Mesodermal cell (in vitro differentiated cells): Measurements from ENCODE around the gene ATXN1.
"Not testable (repeated sequence)": the region's sequence is repeated elsewhere in the genome, so short reads cannot be mapped to it uniquely, and the experiment has no call there.

Experiments used
- H3K27ac ChIP-seq: 2 replicates; pipeline ENCODE4 v1.7.0; 2013; ENCODE audit warnings: mild to moderate bottlenecking, low read depth, low read length, moderate library complexity; ENCODE audit not compliant: severe bottlenecking
- H3K36me3 ChIP-seq: 2 replicates; pipeline ENCODE4 v1.7.1; 2013; ENCODE audit warnings: mild to moderate bottlenecking, low read length, moderate library complexity; ENCODE audit not compliant: control insufficient read depth, insufficient read depth
- H3K4me1 ChIP-seq: one replicate; pipeline ENCODE4 v1.7.1; 2013; ENCODE audit warnings: mild to moderate bottlenecking, low read length; ENCODE audit not compliant: insufficient read depth, control insufficient read depth, poor library complexity, severe bottlenecking
- H3K4me3 ChIP-seq: 2 replicates; pipeline ENCODE4 v1.7.0; 2013; ENCODE audit warnings: low read length, control low read depth, mild to moderate bottlenecking; ENCODE audit not compliant: insufficient read depth, poor library complexity, severe bottlenecking; ENCODE audit errors: extremely low read depth
- H3K9me3 ChIP-seq: 2 replicates; pipeline ENCODE4 v1.7.1; 2013; ENCODE audit warnings: mild to moderate bottlenecking, low read length, moderate library complexity; ENCODE audit not compliant: control insufficient read depth
- WGBS, 2 experiments: methylation state at CpG; one replicate each; pipeline ENCODE4 v1.1.5; 2013; ENCODE audit warnings: missing lambda C conversion rate in 2 of 2; ENCODE audit not compliant: insufficient coverage in 2 of 2; 5-methylcytosine and 5-hydroxymethylcytosine counted together

Gene ATXN1

DNA sequence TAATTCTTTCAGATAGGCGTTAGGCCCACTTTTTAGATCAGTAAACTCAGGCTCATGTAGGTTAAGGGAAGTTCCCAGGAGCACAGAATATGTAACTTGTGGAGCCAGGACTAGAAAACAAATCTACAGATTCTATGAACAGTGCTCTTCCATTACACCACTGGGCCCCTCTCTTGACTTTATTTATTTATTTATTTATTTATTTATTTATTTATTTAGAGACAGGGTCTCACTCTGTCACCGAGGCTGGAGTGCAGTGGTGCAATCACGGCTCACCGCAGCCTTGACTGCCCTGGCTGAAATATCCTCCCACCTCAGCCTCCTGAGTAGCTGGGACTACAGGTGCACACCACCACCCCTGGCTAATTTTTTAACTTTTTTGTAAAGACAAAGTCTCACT lies 382.9 kb downstream of the ATXN1 start:
- H3K27ac ChIP-seq, H3K4me1 ChIP-seq, H3K36me3 ChIP-seq, H3K4me3 ChIP-seq, H3K9me3 ChIP-seq: not testable (repeated sequence)
- WGBS, 2 experiments = 91% methylated on average over 3 of the region's 4 CpGs; no CpG with 5 or more reads in 1 of the 2 experiments

DNA sequence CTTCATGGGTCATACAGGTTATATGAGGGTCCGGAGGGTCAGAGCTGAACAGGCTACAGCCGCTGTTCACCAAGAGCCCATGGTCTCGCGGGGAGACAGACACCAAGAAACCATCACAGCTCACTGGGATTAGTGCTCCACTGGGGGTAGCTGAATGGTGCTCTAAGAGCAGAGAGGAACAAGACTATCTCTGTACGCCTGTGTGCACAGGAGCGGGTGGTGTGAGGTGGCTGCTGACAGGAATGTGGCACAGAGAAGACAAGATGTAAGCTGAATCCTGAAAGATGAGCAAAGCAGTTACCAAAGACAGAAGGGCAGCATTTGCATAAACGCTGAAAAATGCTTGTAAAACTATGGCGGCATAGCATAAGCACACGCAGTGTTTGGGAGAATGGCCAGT lies 383.8 kb downstream of the ATXN1 start:
- H3K27ac ChIP-seq = no peak overlapping the region
- 96 to 98% methylated on average over 8 to 9 of the region's 9 CpGs for WGBS, 2 experiments
- H3K9me3 ChIP-seq = no peaks in the 10 kb centered on the region
- no peak overlapping the region for H3K4me3 ChIP-seq
- no peaks in the 10 kb centered on the region for H3K4me1 ChIP-seq
- H3K36me3 ChIP-seq = no peaks in the 10 kb centered on the region

DNA sequence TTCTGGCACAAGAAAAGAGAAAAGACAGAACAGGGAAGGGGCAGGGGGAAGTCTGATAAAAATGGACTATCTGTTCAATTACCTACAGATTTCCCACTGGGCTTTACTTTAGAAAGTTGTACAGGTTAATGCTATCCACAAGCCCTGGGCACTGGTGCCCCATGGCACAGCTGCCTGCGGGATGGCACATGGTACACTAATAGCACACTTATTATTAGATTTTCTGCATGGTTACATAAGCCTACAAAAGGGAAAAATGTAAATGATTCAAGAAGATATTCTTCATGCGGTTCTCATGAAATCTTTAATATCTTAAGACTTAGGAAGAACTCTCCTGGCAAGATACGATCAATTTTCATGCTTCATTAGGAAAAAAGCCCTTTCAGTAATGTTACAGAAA lies 385.4 kb downstream of the ATXN1 start:
- H3K4me1 ChIP-seq = no peaks in the 10 kb centered on the region
- H3K36me3 ChIP-seq = no peaks in the 10 kb centered on the region
- no CpG with 5 or more reads among the region's 3 CpGs for WGBS, 2 experiments
- H3K9me3 ChIP-seq = no peaks in the 10 kb centered on the region
- H3K27ac ChIP-seq = no peak overlapping the region
- H3K4me3 ChIP-seq = no peak overlapping the region

DNA sequence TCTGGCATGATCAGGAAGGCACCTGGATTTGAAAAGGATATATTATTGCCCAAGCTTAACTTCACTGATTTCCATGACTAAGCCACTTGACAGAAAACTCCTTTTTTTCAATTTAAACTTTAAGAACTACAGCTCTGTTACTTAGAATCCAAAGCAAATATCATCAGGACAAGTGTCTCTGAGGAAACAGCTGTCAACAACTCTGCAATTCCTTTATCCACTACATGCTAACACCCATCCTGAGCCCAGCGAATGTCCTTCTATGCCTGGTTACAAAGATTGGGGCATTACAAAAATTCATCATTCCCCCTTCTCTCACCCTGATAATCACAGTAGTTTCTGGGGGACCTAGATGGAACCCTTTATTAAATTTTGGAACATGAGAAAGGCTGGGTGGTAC lies 386.1 kb downstream of the ATXN1 start:
- Histone ChIP-seq H3K4me3 (no peak overlapping the region), H3K36me3 (no peaks in the 10 kb centered on the region), H3K27ac (no peak overlapping the region), H3K4me1 (no peaks in the 10 kb centered on the region), H3K9me3 (no peaks in the 10 kb centered on the region)
- WGBS, 2 experiments = 83 to 100% methylated on average over 1 of the region's 1 CpG

DNA sequence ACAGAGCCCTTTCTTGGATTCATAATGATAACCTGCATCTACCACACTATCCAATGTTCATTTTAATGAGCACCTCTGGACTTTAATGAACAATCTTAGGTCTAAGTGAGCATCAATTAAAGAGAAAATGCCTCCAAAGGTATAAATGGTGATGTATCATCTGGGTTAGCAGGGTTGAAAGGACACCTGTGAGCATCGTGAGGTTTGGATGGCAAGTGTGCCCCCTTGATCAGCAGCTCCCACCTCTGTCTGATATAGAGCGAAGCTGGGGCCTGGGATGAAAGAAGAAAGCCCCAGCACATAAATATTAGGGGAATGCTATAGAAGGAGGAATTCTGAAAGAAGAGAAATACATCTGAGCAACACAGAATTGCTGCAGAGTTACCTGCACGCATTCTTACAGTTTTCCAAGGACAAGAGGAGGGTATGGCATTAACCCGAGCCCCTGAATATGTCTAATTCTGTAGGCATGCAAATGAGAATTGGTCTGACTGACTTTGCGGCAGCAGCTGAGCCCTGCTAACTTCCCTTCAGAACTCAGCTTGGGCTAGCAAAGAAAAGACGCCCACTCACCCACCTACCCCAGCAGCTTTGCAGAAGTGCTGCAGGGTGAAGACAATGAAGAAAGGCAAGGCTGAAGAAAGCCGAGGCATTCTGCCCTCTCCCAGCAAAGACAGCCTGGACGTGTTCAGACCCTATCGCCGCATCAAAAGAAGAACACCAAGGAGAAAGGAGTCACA lies 386.6 kb downstream of the ATXN1 start:
- Histone ChIP-seq H3K4me1 (no peaks in the 10 kb centered on the region), H3K27ac (no peak overlapping the region), H3K36me3 (no peaks in the 10 kb centered on the region), H3K9me3 (no peaks in the 10 kb centered on the region), H3K4me3 (no peak overlapping the region)
- 68 to 74% methylated on average over 7 to 9 of the region's 10 CpGs for WGBS, 2 experiments

DNA sequence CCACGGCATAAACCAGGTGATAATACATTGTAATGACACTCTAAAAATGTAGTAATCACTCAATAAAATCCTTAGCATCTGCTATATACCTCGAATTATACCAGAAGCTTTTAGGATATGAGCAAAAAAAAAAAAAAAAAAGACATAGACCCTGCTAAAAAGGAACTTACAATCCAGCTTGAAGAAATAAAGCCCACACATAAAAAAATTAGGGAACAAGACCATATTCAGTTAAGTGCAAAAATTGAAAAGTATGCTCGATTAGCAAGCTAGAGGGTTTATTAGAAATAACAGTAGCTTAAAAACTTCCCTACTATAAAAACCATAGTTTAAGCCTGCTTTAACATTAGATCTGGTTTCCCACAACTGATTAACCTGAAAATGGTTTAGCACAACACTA lies 387.2 kb downstream of the ATXN1 start:
- no peak overlapping the region for H3K4me3 ChIP-seq
- no CpG with 5 or more reads among the region's 3 CpGs for WGBS, 2 experiments
- H3K4me1 ChIP-seq = no peaks in the 10 kb centered on the region
- no peak overlapping the region for H3K27ac ChIP-seq
- no peaks in the 10 kb centered on the region for H3K9me3 ChIP-seq
- H3K36me3 ChIP-seq = no peaks in the 10 kb centered on the region

DNA sequence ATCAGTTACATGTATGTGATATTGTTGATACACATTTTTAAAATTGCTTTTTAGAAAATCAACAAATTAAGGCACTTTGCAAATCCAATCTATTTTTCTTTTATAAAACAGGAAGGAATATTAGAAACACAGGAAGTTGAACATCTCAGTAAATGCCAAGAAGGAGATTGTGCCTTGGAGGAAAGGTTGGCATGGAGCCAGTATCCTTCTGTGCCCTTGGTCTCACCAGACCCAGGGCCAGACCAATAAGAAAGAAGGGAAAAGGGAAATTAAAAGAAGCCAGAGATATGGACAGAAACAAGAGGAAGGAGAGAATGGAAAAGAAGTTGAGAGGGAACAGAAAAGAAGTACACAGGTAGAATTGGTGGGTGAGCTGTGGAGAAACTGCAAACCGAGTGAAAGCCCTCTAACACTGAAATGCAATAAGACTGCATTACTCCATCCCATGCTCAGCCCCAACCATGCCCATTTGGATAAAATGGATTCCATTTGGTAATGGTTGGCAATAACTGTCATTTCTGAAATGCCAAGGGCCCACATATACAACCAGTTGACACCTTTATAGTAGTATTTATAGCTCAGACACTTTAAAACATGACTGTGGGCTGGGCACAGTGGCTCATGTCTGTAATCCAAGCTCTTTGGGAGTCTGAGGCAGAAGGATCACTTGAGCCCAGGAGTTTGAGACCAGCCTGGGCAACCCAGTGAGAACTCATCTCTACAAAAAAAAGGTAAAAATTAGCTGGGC lies 389.1 kb downstream of the ATXN1 start:
- Histone ChIP-seq H3K36me3 (no peaks in the 10 kb centered on the region), H3K9me3 (no peaks in the 10 kb centered on the region), H3K27ac (no peak overlapping the region), H3K4me3 (no peak overlapping the region), H3K4me1 (no peaks in the 10 kb centered on the region)
- WGBS, 2 experiments = no CpG with 5 or more reads among the region's 1 CpG

DNA sequence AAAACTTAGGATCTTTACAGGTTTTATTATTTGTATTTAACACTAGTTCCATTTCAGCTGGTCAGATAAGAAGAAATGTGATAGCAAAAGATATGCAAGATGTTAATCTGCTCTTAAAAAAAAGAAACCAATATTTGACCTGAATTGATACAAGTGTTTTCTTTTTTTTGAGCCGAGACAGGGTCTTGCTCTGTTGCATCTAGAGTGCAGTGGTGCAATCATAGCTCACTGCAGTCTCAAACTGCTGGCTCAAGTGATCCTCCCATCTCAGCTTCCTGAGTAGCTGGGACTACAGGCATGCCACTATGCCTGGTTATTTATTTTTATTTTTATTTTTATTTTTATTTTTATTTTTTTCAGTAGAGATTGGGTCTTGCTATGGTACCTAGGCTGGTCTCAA lies 389.9 kb downstream of the ATXN1 start:
- no peaks in the 10 kb centered on the region for H3K9me3 ChIP-seq
- H3K4me1 ChIP-seq = no peaks in the 10 kb centered on the region
- no peak overlapping the region for H3K4me3 ChIP-seq
- H3K36me3 ChIP-seq = no peaks in the 10 kb centered on the region
- WGBS, 2 experiments = 100% methylated on average over 1 of the region's 1 CpG
- H3K27ac ChIP-seq = no peak overlapping the region

DNA sequence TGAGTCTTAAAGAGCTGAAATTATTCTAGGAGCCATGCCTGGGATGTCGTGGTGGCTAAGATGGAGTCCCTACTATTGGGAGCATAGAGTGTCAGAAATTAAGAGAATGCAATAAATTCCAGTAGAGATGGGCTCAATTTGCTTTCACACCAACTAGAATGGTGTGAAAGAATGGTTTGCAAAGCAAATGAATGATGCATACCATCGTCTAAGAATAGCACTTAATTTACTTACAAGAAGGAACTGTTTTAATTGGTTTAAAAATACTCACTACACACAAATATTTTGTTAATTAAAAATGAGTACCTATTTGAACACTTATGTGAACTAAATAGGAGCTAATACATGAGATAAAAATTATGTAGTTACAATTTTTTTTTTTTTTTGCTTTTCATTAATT lies 390.3 kb downstream of the ATXN1 start:
- H3K9me3 ChIP-seq = no peaks in the 10 kb centered on the region
- H3K4me3 ChIP-seq = no peak overlapping the region
- no peaks in the 10 kb centered on the region for H3K36me3 ChIP-seq
- H3K27ac ChIP-seq = no peak overlapping the region
- H3K4me1 ChIP-seq = no peaks in the 10 kb centered on the region
- WGBS, 2 experiments = 100% methylated on average over 1 of the region's 2 CpGs

DNA sequence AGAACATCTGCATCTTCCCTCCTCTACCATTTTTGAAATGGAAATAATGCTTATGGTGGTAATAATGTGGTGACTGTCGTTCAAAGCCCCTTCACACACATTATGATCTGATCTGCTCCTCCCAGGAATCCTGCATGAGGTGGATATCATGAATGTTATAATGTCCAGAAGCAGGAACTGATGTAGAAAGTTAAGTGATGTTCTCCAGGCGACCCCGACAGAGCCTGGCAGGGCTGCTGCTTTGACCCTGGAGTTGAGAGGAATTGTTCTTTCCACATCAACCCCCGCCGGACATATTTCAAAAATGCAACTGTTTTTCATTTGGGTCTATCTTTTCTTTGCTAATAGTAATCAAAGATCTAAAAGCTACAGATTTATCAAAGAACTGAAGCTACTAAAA lies 391.3 kb downstream of the ATXN1 start:
- Histone ChIP-seq H3K4me3 (no peak overlapping the region), H3K27ac (no peak overlapping the region), H3K4me1 (no peaks in the 10 kb centered on the region), H3K9me3 (no peaks in the 10 kb centered on the region), H3K36me3 (no peaks in the 10 kb centered on the region)
- WGBS, 2 experiments = no CpG with 5 or more reads among the region's 5 CpGs

DNA sequence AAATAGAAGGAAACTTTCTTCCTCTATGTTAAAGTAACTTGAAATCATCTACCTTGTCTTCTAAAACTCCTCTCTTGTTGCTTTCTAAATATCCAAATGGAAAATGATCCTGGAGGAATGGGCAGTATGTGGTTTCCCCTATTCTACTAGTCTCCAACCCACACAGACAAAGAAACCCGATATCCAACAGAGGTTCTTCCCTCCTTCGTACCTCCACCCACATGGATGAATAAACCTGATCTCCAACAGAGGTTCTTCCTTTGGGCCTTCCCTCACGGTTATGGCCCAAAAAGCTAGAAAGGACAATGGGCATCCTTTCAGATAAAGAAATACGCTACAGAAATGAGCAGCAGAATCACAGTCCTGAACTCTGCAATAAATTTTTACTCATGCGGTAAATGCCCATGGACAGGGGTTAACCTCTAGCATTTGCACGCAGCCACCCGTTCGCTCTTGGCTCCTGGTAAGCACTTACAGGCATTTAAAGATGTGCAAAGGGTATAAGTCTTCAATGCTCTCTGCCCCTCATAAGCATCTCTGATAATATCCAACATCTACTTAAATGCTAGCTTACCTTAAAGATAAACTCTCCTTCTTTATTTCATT lies 392.0 kb downstream of the ATXN1 start:
- no peaks in the 10 kb centered on the region for H3K9me3 ChIP-seq
- no peaks in the 10 kb centered on the region for H3K36me3 ChIP-seq
- 92 to 94% methylated on average over 6 to 8 of the region's 8 CpGs for WGBS, 2 experiments
- no peaks in the 10 kb centered on the region for H3K4me1 ChIP-seq
- H3K4me3 ChIP-seq = no peak overlapping the region
- H3K27ac ChIP-seq = no peak overlapping the region
